HCT116 (cell line): Measurements from ENCODE around the gene APOL3. TPM values are rescaled to one million over a fixed set of nuclear protein-coding genes. Genes with fewer than 3 reads are reported as not detected.

Experiments used
- ATAC-seq: fragments of 200-7000 bp; cut with Tn5 transposase; 2 replicates; pipeline ENCODE4 v1.9.1; 2020; ENCODE audit warnings: mild to moderate bottlenecking, moderate library complexity
- BruUV-seq: library from RNA; stranded (reverse); fragments of 400-500 nt; replicated peaks from 2 replicates; lab custom pipeline; 2021; lab: Mats Ljungman, UMichigan
- CTCF ChIA-PET: fragments of 300-600 bp; sonication (Branson Sonifier 250); formaldehyde crosslinking; loops from one replicate; lab custom pipeline; 2021; ENCODE audit warnings: antibody characterized with exemption; lab: Charles Lee
- POLR2A ChIA-PET: fragments of 300-600, 350-600 bp; sonication (Branson Sonifier 250); formaldehyde crosslinking; loops from one replicate; lab custom pipeline; 2021; ENCODE audit warnings: antibody characterized with exemption; lab: Charles Lee
- RAD21 ChIA-PET, 2 experiments: fragments of 300-600 bp; sonication (Branson Sonifier 250); formaldehyde crosslinking; loops; one replicate each; lab custom pipeline; 2023; ENCODE audit warnings: low total read pairs in 2 of 2; ENCODE audit not compliant: uncharacterized antibody in 2 of 2, unreplicated experiment in 2 of 2, low non-redundant PET in 1 of 2; lab: Charles Lee
- DNase-seq: peaks from one replicate; pipeline ENCODE4 v3.0.0-alpha.2; 2010; ENCODE audit warnings: low read depth, low spot score
- H2AFZ ChIP-seq: fragments of 200-600 bp; shearing (Covaris generic), sonication (generic); 2 replicates; pipeline ENCODE4 v1.6.1; 2017; ENCODE audit warnings: low read depth, mixed run types, mixed read lengths, antibody characterized with exemption, low read length; ENCODE audit not compliant: poor library complexity, severe bottlenecking
- H3K27ac ChIP-seq: 2 replicates; pipeline ENCODE4 v1.5.1; 2012; ENCODE audit warnings: low read depth, low read length
- H3K27me3 ChIP-seq: fragments of 200-600 bp; sonication (generic); 2 replicates; pipeline ENCODE4 v1.6.1; 2016; ENCODE audit warnings: mixed run types, low read length, mixed read lengths; ENCODE audit not compliant: insufficient read depth
- H3K36me3 ChIP-seq, 2 experiments: fragments of 200-500 bp in 1 of 2; fragments of 200-600 bp in 1 of 2; sonication (Bioruptor generic) in 1 of 2; sonication (generic) in 1 of 2; 2 replicates each; pipeline versions ENCODE4 v1.5.1 to v1.6.1; 2014 to 2016; ENCODE audit warnings: low read length in 2 of 2, inconsistent platforms in 1 of 2, mixed read lengths in 1 of 2, mixed run types in 1 of 2; ENCODE audit not compliant: insufficient read depth in 2 of 2, control insufficient read depth in 1 of 2
- H3K4me1 ChIP-seq, 2 experiments: fragments of 200-600 bp in 1 of 2; sonication (generic) in 1 of 2; 2 replicates each; pipeline versions ENCODE4 v1.5.1 to v1.6.1; 2012 to 2017; ENCODE audit warnings: low read length in 2 of 2, inconsistent platforms in 1 of 2, mild to moderate bottlenecking in 1 of 2, mixed read lengths in 1 of 2, mixed run types in 1 of 2, moderate library complexity in 1 of 2; ENCODE audit not compliant: insufficient read depth in 2 of 2, control insufficient read depth in 1 of 2
- H3K4me2 ChIP-seq: fragments of 200-600 bp; sonication (generic); 2 replicates; pipeline ENCODE4 v1.6.1; 2017; ENCODE audit warnings: mixed run types, low read length, mixed read lengths
- H3K4me3 ChIP-seq, 2 experiments: fragments of 200-600 bp in 1 of 2; sonication (generic) in 1 of 2; replicated peaks in 1 of 2; 2 replicates each; pipeline ENCODE4 v1.5.1; 2011 to 2016; ENCODE audit warnings: low read length in 2 of 2, control low read depth in 1 of 2, low read depth in 1 of 2, mild to moderate bottlenecking in 1 of 2, mixed read lengths in 1 of 2, mixed run types in 1 of 2
- H3K79me2 ChIP-seq: fragments of 200-600 bp; sonication (generic); 2 replicates; pipeline ENCODE4 v1.6.1; 2017; ENCODE audit warnings: mild to moderate bottlenecking, mixed run types, low read length, moderate library complexity, mixed read lengths; ENCODE audit not compliant: insufficient read depth
- H3K9ac ChIP-seq: fragments of 200-600 bp; sonication (generic); 2 replicates; pipeline ENCODE4 v1.6.1; 2016; ENCODE audit warnings: low read length, mixed read lengths
- H3K9me2 ChIP-seq: fragments of 200-600 bp; sonication (generic), shearing (Covaris generic); 2 replicates; pipeline ENCODE4 v1.6.1; 2017; ENCODE audit warnings: mixed run types, mild to moderate bottlenecking, moderate library complexity; ENCODE audit not compliant: insufficient read depth
- H3K9me3 ChIP-seq, 2 experiments: fragments of 200-500 bp in 1 of 2; fragments of 200-600 bp in 1 of 2; sonication (Bioruptor generic) in 1 of 2; sonication (generic) in 1 of 2; 2 replicates each; pipeline ENCODE4 v1.6.1; 2014 to 2017; ENCODE audit warnings: low read length in 2 of 2, mixed read lengths in 2 of 2, inconsistent platforms in 1 of 2, low read depth in 1 of 2, mild to moderate bottlenecking in 1 of 2, mixed run types in 1 of 2, moderate library complexity in 1 of 2; ENCODE audit not compliant: control insufficient read depth in 1 of 2, insufficient read depth in 1 of 2
- H4K20me1 ChIP-seq: fragments of 200-600 bp; sonication (generic), shearing (Covaris generic); 2 replicates; pipeline ENCODE4 v1.6.1; 2017; ENCODE audit warnings: mixed run types, mild to moderate bottlenecking, moderate library complexity; ENCODE audit not compliant: insufficient read depth
- CTCF ChIP-seq, 3 experiments: fragments of 200-600 bp in 1 of 3; sonication (generic) in 1 of 3; IDR thresholded peaks in 2 of 3; conservative IDR thresholded peaks in 1 of 3; 2 replicates each; pipeline ENCODE4 v1.5.1; 2012 to 2017; ENCODE audit warnings: low read depth in 2 of 3, low read length in 2 of 3, antibody characterized with exemption in 1 of 3, borderline replicate concordance in 1 of 3, control low read depth in 1 of 3, mild to moderate bottlenecking in 1 of 3, mixed read lengths in 1 of 3, mixed run types in 1 of 3, moderate library complexity in 1 of 3; ENCODE audit not compliant: insufficient read depth in 1 of 3
- EZH2 ChIP-seq: fragments of 200-600 bp; sonication (generic); IDR thresholded peaks from 2 replicates; pipeline ENCODE4 v1.6.1; 2017; ENCODE audit warnings: antibody characterized with exemption, mixed run types
- EZH2phosphoT487 ChIP-seq: fragments of 200-600 bp; IDR thresholded peaks from 2 replicates; pipeline ENCODE4 v1.6.1; 2018; ENCODE audit warnings: antibody characterized with exemption, borderline replicate concordance
- JUND ChIP-seq: IDR thresholded peaks from 2 replicates; pipeline ENCODE4 v1.6.1; 2012
- MAX ChIP-seq: IDR thresholded peaks from 2 replicates; pipeline ENCODE4 v1.6.1; 2012
- POLR2A ChIP-seq: IDR thresholded peaks from 2 replicates; pipeline ENCODE4 v1.7.0; 2011; ENCODE audit warnings: borderline replicate concordance; ENCODE audit not compliant: insufficient read depth, insufficient read length; ENCODE audit errors: extremely low read depth
- SIN3A ChIP-seq: IDR thresholded peaks from 2 replicates; pipeline ENCODE4 v1.6.1; 2012; ENCODE audit warnings: low read depth
- SP1 ChIP-seq: IDR thresholded peaks from 2 replicates; pipeline ENCODE4 v1.6.1; 2012; ENCODE audit warnings: low read depth
- SRF ChIP-seq: IDR thresholded peaks from 2 replicates; pipeline ENCODE4 v1.6.1; 2012; ENCODE audit warnings: low read depth
- TCF7L2 ChIP-seq: IDR thresholded peaks from 2 replicates; pipeline ENCODE4 v1.7.0; 2011; ENCODE audit warnings: borderline replicate concordance, inconsistent platforms; ENCODE audit not compliant: insufficient read depth, insufficient read length; ENCODE audit errors: extremely low read depth
- ZBTB33 ChIP-seq: IDR thresholded peaks from 2 replicates; pipeline ENCODE4 v1.6.1; 2011; ENCODE audit warnings: mild to moderate bottlenecking, low read length, moderate library complexity; ENCODE audit not compliant: insufficient replicate concordance; ENCODE audit errors: extremely low read depth
- ZNF274 ChIP-seq: fragments of 200-500 bp; sonication (Bioruptor generic); IDR thresholded peaks from 2 replicates; pipeline ENCODE4 v1.6.1; 2014; ENCODE audit warnings: mild to moderate bottlenecking, low read depth, low read length, inconsistent platforms
- intact Hi-C: fragments of 100-400 bp; cut with micrococcal nuclease; formaldehyde crosslinking; loops from 2 replicates; pipeline ENCODE4 v1.10.0; 2022
- total RNA-seq: library from RNA; stranded (reverse); gene quantifications from one replicate; pipeline ENCODE4 v1.2.1, GENCODE V29; 2021; ENCODE audit not compliant: unreplicated experiment

APOL3 gene
- total RNA-seq, 1 experiment from 2014 or later, result 0.49 TPM

- ChIA-PET CTCF (interaction anchor here (0.9 to 2.9 kb wide), 5 partner anchors 10 to 274 kb away, joined by 3 to 15 read pairs (median 3); no protein-coding TSS in a partner anchor), POLR2A (no interaction called here), RAD21 (no interaction called here)
- Histone ChIP-seq H2AFZ (no peak overlapping the region), H3K9me3 (no peaks in the 10 kb centered on the region), H3K4me1 (no peaks in the 10 kb centered on the region), H3K79me2 (no peaks in the 10 kb centered on the region), H3K4me2 (no peak overlapping the region), H3K9ac (no peak overlapping the region), H3K9me2 (no peaks in the 10 kb centered on the region), H3K4me3 (no peak overlapping the region), H3K27ac (no peak overlapping the region), H4K20me1 (no peaks in the 10 kb centered on the region), H3K36me3 (no peaks in the 10 kb centered on the region), H3K27me3 (no peaks in the 10 kb centered on the region)
- intact Hi-C loops, result loop anchor here (5.0 kb wide), 2 partner anchors 41 to 81 kb away; partner anchors contain the start of gene APOL2
- ATAC-seq (no peak), DNase-seq (no peak)
- BruUV-seq, result no TSS peak
- TF ChIP-seq EZH2phosphoT487 (no peak), ZBTB33 (no peak), JUND (no peak), SP1 (no peak), CTCF (IDR thresholded peaks at IDR 0.05 in 2 of 3, conservative IDR thresholded peaks at IDR 0.05 in 1 of 3; ENCODE audit: borderline replicate concordance in 1 of 3, insufficient read depth in 1 of 3, low read depth in 2 of 3, low read length in 2 of 3) (no peak), EZH2 (no peak), POLR2A (no peak), ZNF274 (no peak), SRF (no peak), MAX (no peak), SIN3A (no peak), TCF7L2 (no peak)
These were observed 35.9 kb upstream of the APOL3 start for GRCh38 chr22:36196254-36197064.
